Activated T-cell treated with anti-CD3 and anti-CD28 coated beads for 48 hours (primary cell): ENCODE data around the gene S100A1.
A peak's percentile ranks its signal among the peaks of the same experiment; 100 is the strongest.
"Not testable (repeated sequence)": the region's sequence is repeated elsewhere in the genome, so short reads cannot be mapped to it uniquely, and the experiment has no call there.

Experiments used
- DNase-seq: peaks from one replicate; pipeline ENCODE4 v3.0.0-alpha.2; 2020; ENCODE audit warnings: low read depth

The S100A1 gene

DNA sequence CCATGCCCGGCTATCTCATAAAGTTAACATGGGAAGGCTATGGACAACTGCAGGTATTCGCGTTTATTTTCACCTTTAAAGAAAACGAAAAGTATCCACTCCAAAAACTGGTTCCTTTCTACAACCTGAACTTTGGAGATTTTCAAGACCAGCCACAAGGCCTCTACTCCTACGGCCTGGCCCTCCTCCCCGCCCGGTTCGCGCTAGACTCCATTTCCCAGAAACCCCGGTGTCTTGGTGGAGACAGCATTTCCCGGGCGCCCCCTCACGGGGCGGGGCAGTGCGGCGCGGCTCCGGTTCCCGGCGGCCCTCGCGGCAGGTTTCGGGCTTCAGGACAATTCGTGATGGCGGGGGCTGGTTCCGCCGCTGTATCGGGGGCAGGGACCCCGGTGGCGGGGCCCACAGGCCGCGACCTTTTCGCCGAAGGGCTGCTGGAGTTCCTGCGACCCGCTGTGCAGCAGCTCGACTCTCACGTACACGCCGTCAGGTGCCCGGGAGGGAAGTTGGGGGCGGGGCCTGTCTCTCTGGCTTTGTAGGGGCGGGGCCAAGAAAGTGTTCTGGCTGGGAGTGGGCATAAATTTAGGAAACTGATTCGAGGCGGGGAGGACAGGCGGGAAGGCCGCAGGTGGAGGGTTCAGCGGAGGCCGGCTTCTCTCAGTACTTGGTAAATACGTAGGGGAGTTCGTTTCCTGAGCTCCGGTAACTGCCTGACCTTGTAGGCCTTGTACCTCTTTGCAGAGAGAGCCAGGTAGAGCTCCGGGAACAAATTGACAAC lies 30.4 kb downstream of the S100A1 start, which contains the start of gene SNAPIN:
Gene SNAPIN, plus strand, starts transcription at position 304 of the 775 bp plus-strand sequence. Its CDS starts 41 bp downstream, at position 345.
- DNase-seq = peak; percentile 91

DNA sequence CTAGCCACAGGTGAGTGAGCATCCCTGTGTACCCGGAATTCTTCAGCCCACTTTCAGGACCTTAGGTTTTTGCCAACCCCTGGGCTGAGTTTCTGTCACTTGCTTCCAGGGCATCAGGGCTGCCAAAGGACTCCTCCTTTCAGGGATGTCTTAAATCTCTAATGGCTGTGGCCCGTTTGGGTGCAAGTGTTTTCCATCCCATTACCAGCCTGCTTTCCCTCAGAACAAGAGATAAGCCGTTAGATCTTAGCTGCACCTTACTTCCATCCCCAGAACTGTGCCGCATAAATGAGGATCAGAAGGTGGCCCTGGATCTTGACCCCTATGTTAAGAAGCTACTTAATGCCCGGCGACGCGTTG lies 30.9 kb downstream of the S100A1 start:
- DNase-seq = no peak

DNA sequence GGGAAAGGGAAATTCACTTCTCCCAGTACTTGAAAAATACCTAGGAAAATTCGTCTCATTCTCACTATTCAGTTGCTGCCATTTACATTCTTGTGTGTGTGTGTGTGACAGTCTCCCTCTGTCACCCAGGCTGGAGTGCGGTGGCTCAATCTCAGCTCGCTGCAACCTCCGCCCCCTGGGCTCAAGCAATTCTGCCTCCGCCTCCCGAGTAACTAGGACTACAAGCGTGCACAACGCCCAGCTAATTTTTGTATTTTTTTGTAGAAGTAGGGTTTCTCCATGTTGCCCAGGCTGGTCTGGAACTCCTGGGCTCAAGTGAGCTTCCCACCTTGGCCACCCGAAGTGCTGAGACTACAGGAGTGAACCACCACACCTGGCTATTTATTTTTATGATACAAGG lies 31.4 kb downstream of the S100A1 start:
- no peak for DNase-seq

DNA sequence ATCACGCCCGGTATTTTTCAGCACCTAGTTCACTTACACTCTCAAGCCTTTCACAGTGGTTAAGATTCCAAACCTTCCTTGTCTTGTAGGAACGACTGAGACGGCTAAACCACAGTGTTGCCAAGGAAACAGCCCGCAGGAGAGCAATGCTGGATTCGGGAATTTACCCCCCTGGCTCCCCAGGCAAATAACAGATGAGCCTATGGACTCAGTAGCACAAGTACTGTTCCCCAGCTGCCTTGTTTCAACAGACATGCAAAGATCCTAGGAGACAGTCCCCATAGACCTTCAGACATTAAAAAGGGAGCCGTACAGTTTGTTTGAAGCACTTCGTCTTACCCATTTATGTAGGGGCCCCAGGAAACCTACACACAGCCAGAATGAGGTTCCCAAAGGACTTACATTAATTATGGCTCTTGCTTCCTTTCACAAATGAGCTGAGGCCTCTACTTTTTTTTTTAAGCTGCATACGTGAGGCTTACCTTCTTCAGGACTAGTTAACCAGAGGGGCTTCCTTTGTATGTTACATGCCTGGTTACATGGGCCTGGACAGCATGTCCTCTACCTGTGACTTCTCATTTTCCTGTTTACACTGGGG lies 33.0 kb downstream of the S100A1 start:
- DNase-seq = no peak

DNA sequence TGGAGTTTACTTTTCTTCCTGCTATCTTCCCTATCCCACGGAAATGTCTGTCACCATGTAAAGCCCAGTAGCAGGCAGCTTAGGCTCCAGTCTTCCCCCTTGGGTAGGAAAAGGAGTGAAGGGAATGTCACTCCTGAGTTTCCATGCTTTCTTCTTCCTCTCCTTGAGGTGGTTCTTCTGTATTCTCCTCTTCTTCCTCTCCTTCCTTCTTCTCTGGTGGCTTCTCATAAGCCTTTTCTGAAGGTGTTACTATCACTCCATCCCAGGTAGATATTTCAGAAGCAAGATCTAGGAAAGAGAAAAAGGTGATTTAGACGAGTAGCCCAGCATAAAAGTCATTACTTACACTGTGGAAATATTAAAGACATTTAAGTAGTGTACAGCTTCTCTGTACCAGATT lies 34.0 kb downstream of the S100A1 start:
- no peak for DNase-seq

DNA sequence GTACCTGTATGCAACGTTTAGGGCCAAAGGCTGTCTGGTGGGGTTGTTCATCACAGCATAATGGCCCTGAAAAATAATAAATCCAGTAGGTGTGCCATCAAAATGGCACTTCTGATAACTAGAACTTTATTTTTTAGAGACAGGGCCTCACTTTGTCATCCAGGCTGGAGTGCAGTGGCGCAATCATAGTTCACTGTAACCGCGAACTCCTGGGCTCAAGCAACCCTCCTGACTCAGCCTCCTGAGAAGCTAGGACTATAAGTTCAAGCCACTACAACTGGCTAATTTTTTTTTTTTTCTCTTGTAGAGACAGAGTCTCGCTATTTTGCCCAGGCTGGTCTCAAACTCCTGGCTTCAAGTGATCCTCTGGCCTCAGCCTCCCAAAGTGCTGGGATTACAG lies 35.0 kb downstream of the S100A1 start:
- no peak for DNase-seq

DNA sequence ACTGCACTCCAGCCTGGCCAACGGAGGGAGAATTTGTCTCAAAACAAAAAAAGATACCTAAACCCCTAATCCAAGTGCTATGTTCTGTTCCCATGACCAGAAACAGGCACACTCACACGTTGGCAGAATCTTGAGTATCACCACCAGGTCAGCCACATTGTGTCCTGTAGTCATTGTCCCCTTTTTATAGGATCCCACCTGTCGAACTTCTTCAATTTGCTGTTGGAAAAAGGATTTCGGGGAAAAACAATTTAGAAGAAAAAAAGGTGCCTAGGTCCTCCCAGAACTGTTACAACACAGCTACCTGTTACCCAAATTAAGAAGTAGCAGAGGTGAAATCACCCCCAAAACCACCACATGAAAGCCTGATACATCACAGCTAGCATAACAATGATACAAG lies 39.2 kb downstream of the S100A1 start:
- DNase-seq = no peak

DNA sequence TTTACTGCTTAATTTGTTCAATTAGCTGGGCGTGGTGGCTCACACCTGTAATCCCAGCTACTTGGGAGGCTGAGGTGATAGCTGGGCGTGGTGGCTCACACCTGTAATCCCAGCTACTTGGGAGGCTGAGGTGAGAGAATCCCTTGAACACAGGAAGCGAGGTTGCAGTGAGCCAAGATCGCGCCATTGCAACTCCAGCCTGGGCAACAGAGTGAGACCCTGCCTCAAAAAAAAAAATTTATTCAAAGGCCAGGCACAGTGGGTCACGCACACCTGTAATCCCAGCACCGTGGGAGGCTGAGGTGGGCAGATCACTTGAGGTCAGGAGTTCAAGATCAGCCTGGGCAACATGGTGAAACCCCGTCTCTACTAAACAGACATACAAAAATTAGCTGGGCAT lies 40.4 kb downstream of the S100A1 start:
- DNase-seq = not testable (repeated sequence)

DNA sequence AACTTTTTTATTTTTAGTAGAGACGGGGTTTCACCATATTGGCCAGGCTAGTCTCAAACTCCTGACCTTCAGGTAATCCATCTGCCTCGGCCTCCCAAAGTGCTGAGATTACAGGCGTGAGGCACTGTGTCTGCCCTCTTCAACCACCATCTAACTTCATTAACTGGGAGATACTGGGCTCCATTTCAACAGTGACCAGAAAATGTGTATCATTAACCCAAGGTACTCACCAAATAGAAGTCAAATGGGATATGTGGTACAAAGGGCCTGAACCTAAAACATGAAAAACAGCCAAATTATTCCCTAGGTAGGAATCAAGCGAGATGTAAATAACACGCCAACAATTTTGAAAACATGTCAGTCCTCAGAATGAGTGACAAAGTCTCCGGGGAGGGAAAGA lies 41.4 kb downstream of the S100A1 start:
- no peak for DNase-seq

DNA sequence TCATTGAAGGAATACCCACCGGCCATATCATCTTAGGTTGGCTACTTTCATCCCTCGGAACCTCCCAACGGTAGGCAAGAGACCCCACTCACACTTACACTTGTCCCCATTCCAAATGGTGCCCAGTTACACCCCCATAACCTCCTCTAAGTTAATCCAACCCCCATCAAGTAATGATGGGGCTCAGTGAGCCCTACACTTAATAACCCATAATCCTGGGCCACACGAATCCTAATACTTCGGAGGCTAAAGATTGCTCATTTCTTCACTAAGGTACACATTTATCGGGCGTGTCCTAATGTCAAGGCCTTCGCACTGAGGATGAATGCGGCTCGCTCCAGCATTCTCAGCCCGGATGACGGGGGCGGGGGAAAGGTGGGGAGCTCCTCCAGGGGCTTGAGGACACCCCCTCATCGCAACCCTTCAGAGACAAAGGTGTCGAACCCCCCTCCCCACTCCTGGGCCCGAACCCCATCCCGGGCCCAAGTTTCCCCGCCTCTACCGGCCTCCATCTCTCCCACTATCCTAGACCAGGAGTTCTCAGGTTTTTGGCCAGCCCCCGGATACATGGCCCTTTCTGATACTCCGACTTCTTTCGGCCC lies 42.1 kb downstream of the S100A1 start:
- no peak for DNase-seq

DNA sequence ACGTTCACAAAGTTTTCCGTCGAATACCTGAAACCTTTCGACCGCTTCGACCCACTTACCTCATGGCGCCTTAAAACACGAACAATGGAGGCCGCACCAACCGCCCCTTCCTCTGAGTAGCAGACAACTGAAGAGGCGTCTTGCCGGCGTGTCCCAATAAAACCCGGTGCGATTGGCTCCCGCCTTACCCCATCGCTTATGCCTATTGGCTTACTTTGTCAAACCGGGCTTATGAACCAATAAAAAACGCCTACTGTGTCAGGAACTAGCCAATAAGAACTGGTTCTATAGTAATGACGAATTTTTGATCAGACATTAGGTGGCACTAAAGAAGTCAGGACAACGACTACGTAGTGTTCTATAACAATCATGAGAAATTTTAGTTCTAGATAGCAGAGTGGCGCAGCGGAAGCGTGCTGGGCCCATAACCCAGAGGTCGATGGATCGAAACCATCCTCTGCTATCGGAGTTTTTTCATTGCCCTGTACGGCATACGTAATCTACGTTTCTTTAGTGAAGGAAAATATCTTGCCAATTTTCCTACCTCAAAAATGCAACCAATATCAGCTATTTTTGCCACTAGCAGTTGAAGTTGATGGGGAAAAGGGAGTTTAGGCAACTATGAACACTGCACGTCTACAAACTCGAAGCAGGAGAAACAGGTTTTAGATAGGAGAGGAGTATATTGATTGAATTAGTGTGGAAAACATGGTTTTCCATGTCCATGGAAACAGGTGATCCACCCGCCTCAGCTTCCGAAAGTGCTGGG lies 42.8 kb downstream of the S100A1 start, which contains the start of gene ILF2:
Gene ILF2, minus strand, starts transcription at position 135 of the 769 bp plus-strand sequence. Its CDS starts 71 bp downstream, at position 64.
- peak; percentile 91 for DNase-seq

DNA sequence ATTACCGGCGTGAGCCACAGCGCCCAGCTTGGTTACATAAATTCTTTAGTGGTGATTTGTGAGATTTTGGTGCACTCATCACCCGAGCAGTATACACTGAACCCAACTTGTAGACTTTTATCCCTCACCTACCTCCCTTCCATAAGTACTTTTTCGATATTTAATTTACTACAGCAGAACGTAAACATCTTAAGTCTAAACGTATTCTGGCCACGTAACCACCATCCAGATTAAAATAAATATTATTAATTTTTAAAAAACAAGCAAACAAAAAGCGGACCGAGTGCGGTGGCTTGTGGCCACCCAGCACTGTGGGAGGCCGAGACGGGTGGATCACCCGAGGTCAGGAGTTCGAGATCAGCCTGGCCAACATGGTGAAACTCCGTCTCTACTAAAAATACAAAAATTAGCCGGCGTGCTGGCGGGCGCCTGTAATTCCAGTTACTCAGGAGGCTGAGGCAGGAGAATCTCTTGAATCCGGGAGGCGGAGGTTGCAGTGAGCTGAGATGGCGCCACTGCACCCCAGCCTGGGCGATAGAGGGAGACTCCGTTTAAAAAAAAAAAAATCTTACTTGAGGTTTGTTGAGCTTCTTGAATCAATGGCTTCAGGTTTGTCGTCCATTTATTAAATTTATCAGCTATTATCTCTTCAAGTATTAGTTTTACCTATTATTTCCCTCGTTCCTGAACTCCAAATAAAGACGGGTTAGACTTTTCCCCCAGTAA lies 43.6 kb downstream of the S100A1 start:
- peak; percentile 50 for DNase-seq

DNA sequence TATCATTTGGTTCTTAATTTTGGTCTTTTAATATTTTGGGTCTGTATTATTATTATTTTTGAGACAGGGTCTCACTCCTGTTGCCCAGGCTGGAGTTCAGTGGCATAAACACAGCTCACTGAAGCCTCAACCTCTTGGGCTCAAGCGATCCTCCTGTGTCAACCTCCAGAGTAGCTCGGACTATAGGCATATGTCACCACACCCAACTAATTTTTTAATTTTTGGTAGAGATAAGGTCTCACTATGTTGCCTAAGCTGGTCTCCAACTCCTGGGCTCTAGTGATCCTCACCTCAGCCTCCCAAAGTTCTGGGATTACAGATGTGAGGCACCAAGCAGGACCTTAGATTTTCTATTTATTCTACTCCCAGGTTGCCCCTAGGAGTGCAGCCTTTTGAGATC lies 45.3 kb downstream of the S100A1 start:
- no peak for DNase-seq

DNA sequence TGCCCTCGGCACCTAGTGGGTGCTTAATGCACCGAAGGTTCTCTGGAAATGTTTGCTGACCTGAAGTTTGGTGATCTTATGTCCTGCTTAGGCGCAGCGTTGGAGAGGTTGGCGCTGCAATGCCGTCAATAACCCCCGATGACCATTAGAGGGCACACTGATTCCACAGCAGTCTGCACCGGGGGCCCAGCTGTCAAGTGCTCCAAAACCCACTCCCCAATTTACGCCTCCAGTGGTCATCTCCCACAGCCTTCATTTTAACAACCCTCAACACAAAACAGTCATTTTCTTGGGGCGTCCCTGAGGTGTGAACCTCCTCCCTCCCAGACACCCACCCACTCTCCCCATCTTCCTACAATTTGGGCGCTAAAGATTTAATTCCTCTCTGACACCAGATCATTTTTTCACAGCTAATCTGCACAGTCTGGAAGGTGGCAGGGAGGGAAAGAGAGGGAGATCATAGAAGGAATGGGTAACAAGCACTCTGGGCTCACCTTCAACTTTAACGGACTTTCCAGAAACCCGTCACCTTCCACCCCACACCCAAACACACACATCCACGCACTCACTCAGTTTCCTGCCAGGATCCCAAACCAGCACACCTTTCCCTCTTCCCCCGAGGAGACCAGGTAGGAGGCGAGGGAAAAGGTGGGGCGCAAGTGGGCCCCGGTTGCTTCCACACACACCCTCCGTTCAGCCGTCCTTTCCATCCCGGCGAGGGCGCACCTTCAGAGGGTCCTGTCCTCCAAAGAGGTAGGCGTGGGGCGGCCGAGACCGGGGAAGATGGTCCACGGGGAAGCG lies 49.7 kb downstream of the S100A1 start:
- peak; percentile 33 for DNase-seq

DNA sequence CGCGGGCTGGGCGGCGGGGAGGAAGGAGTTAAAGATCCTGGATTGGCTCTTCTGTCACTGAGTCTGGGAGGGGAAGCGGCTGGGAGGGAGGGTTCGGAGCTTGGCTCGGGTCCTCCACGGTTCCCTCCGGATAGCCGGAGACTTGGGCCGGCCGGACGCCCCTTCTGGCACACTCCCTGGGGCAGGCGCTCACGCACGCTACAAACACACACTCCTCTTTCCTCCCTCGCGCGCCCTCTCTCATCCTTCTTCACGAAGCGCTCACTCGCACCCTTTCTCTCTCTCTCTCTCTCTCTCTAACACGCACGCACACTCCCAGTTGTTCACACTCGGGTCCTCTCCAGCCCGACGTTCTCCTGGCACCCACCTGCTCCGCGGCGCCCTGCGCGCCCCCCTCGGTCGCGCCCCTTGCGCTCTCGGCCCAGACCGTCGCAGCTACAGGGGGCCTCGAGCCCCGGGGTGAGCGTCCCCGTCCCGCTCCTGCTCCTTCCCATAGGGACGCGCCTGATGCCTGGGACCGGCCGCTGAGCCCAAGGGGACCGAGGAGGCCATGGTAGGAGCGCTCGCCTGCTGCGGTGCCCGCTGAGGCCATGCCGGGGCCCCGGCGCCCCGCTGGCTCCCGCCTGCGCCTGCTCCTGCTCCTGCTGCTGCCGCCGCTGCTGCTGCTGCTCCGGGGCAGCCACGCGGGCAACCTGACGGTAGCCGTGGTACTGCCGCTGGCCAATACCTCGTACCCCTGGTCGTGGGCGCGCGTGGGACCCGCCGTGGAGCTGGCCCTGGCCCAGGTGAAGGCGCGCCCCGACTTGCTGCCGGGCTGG lies 50.5 kb downstream of the S100A1 start, which contains the start of gene NPR1:
Gene NPR1, plus strand, starts transcription at position 170 of the 818 bp plus-strand sequence. Its CDS starts 421 bp downstream, at position 591.
- no peak for DNase-seq

DNA sequence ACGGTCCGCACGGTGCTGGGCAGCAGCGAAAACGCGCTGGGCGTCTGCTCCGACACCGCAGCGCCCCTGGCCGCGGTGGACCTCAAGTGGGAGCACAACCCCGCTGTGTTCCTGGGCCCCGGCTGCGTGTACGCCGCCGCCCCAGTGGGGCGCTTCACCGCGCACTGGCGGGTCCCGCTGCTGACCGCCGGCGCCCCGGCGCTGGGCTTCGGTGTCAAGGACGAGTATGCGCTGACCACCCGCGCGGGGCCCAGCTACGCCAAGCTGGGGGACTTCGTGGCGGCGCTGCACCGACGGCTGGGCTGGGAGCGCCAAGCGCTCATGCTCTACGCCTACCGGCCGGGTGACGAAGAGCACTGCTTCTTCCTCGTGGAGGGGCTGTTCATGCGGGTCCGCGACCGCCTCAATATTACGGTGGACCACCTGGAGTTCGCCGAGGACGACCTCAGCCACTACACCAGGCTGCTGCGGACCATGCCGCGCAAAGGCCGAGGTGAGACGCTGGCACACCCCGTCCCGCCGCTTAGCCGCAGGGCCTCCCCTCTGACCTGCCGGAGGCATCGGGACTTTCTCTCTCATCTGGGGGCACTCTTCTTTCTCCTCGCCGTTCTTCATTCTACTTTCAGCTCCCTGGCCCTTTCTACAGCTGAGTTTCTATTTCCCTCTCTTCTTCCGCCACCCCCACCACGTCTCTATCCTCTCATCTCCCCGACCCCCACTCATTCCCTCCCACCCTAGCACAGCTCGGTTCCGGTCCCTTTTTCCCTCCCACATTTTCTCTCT lies 51.3 kb downstream of the S100A1 start:
- no peak for DNase-seq

DNA sequence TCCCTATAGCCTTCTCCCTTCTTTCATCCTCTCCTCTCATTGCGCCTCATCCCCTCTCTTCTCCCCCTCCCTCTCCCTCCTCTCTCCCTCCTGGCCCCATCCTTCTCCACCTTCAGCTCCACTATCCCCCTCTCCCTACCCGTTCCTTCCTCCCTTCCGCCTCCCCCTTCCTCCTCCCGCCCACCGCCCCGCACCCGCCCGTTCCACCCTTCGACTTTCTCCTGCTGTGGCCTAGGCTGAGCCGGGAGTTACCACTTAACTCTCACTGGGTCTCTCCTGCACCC lies 51.8 kb downstream of the S100A1 start:
- no peak for DNase-seq
